ENCODE data around the gene M1AP.

- TF ChIP-seq POLR2A (IDR thresholded peaks at IDR 0.05) (no peak), CTCF (IDR thresholded peaks at IDR 0.05 in 8 of 11, conservative IDR thresholded peaks at IDR 0.05 in 3 of 11) (no peak), POLR2AphosphoS5 (IDR thresholded peaks at IDR 0.05) (no peak)
Observed at GRCh38 chr2:74639550-74639949, 8.6 kb downstream of the M1AP start.

Measured in spleen (tissue), 7 donors.